ENCODE data around the gene SYNJ2.

The SYNJ2 gene

GRCh38 chr6:158081657-158081935 lies 99.9 kb downstream of the SYNJ2 start:
- DNase-seq (ENCODE audit: low read depth) = no peak

- DNase-seq (ENCODE audit: low read depth) = no peak
Measured at GRCh38 chr6:158083455-158084325, 102.0 kb downstream of the SYNJ2 start.

GRCh38 chr6:158085261-158086053 lies 103.8 kb downstream of the SYNJ2 start:
- no peak for DNase-seq (ENCODE audit: low read depth)

GRCh38 chr6:158086054-158086503 lies 104.4 kb downstream of the SYNJ2 start:
- no peak for DNase-seq (ENCODE audit: low read depth)

- no peak for DNase-seq (ENCODE audit: low read depth)
Measured at GRCh38 chr6:158086504-158087223, 105.0 kb downstream of the SYNJ2 start.

- DNase-seq (ENCODE audit: low read depth) = no peak
Measured at GRCh38 chr6:158087224-158087867, 105.7 kb downstream of the SYNJ2 start.

- no peak for DNase-seq (ENCODE audit: low read depth)
Measured at GRCh38 chr6:158092806-158093205, 111.1 kb downstream of the SYNJ2 start.

GRCh38 chr6:158095031-158095430 lies 113.4 kb downstream of the SYNJ2 start:
- no peak for DNase-seq (ENCODE audit: low read depth)

GRCh38 chr6:158095671-158096070 lies 114.0 kb downstream of the SYNJ2 start:
- DNase-seq (ENCODE audit: low read depth) = no peak

GRCh38 chr6:158103228-158103627 lies 121.6 kb downstream of the SYNJ2 start:
- no peak for DNase-seq (ENCODE audit: low read depth)

- DNase-seq (ENCODE audit: low read depth) = no peak
Measured at GRCh38 chr6:158104696-158105095, 123.0 kb downstream of the SYNJ2 start.

GRCh38 chr6:158109748-158110147 lies 128.1 kb downstream of the SYNJ2 start:
- no peak for DNase-seq (ENCODE audit: low read depth)

- DNase-seq (ENCODE audit: low read depth) = no peak
Measured at GRCh38 chr6:158110986-158111385, 129.3 kb downstream of the SYNJ2 start.

- DNase-seq (ENCODE audit: low read depth) = no peak
Measured at GRCh38 chr6:158111987-158112386, 130.3 kb downstream of the SYNJ2 start.

- DNase-seq (ENCODE audit: low read depth) = no peak
Measured at GRCh38 chr6:158113802-158114201, 132.1 kb downstream of the SYNJ2 start.

- DNase-seq (ENCODE audit: low read depth) = no peak
Measured at GRCh38 chr6:158115102-158115501, 133.4 kb downstream of the SYNJ2 start.

GRCh38 chr6:158115508-158115907 lies 133.8 kb downstream of the SYNJ2 start:
- DNase-seq (ENCODE audit: low read depth) = no peak

- DNase-seq (ENCODE audit: low read depth) = no peak
Measured at GRCh38 chr6:158118886-158119285, 137.2 kb downstream of the SYNJ2 start.

GRCh38 chr6:158121335-158121734 lies 139.7 kb downstream of the SYNJ2 start:
- no peak for DNase-seq (ENCODE audit: low read depth)

- no peak for DNase-seq (ENCODE audit: low read depth)
Measured at GRCh38 chr6:158122048-158122447, 140.4 kb downstream of the SYNJ2 start.

GRCh38 chr6:158124288-158124687 lies 142.6 kb downstream of the SYNJ2 start:
- DNase-seq (ENCODE audit: low read depth) = no peak

- DNase-seq (ENCODE audit: low read depth) = no peak
Measured at GRCh38 chr6:158125271-158125670, 143.6 kb downstream of the SYNJ2 start.

Measured in stimulated activated CD8-positive, alpha-beta memory T cell treated with anti-CD3 and anti-CD28 coated beads, Interleukin-12 subunit alpha, Interleukin-12 subunit beta, amount 100 ng/mL, for 4 hours (primary cell).